ENCODE results near the gene CNST. TPM values are rescaled to one million over a fixed set of nuclear protein-coding genes. Genes with fewer than 3 reads are reported as not detected.

The CNST gene
- total RNA-seq, 4 donors from 2014 or later: 38.8 to 49.5 (median 41.7) TPM

- peaks cover 15 to 19% of the 10 kb centered on the region in 2 donors for H3K36me3 ChIP-seq
- no peaks in the 10 kb centered on the region for H3K27me3 ChIP-seq
- TF ChIP-seq CTCF (IDR thresholded peaks at IDR 0.05): no peak
- no peak for TF ChIP-seq POLR2A (IDR thresholded peaks at IDR 0.05)
- H3K9me3 ChIP-seq: no peaks in the 10 kb centered on the region
- intact Hi-C loops (cut with DNase I): no loop called here
- H3K4me1 ChIP-seq: no peaks in the 10 kb centered on the region
- no peak overlapping the region for H3K4me3 ChIP-seq (replicated peaks in 1 of 3)
- no peak for DNase-seq
- WGBS, 2 donors: 96 to 97% methylated on average over 2 of the region's 2 CpGs
- H3K27ac ChIP-seq: no peak overlapping the region
These were observed 95.2 kb downstream of the CNST start for GRCh38 chr1:246661451-246661850.

GRCh38 chr1:246667773-246668172, 101.5 kb downstream of the CNST start:
- intact Hi-C loops (cut with DNase I): no loop called here
- Histone ChIP-seq H3K4me3 (replicated peaks in 1 of 3) (no peak overlapping the region), H3K27ac (no peak overlapping the region), H3K36me3 (peaks cover 0 to 8% of the 10 kb centered on the region in 2 donors), H3K27me3 (no peaks in the 10 kb centered on the region), H3K4me1 (no peaks in the 10 kb centered on the region), H3K9me3 (no peaks in the 10 kb centered on the region)
- no peak for DNase-seq
- TF ChIP-seq POLR2A (IDR thresholded peaks at IDR 0.05) (no peak), CTCF (IDR thresholded peaks at IDR 0.05) (no peak)
- 91 to 92% methylated on average over 5 of the region's 5 CpGs for WGBS, 2 donors

DNA sequence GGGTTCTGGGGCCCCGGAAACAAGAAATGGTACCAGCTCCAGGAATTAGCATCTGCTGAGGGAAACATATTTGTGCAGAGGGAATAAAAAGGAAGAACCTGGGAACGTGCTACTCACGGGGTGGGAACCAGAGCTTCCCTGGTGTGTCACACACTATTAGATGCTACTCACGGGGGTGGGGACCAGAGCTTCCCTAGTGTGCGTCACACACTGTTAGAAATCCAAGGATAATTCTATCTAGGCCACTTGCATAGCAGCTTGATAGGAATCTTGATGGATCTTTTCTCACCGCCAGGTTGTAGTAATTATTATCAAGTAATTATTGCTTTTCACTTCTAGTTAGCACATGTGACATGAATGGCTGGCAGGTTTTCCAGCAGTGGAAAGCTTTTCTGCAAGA, 103.4 kb downstream of the CNST start:
- Histone ChIP-seq H3K27ac (no peak overlapping the region), H3K9me3 (no peaks in the 10 kb centered on the region), H3K4me1 (no peaks in the 10 kb centered on the region), H3K4me3 (replicated peaks in 1 of 3) (no peak overlapping the region), H3K36me3 (peaks cover 0 to 8% of the 10 kb centered on the region in 2 donors), H3K27me3 (no peaks in the 10 kb centered on the region)
- intact Hi-C loops (cut with DNase I): no loop called here
- no peak for DNase-seq
- TF ChIP-seq CTCF (IDR thresholded peaks at IDR 0.05) (no peak), POLR2A (IDR thresholded peaks at IDR 0.05) (no peak)
- 87 to 95% methylated on average over 6 of the region's 6 CpGs for WGBS, 2 donors

GRCh38 chr1:246674049-246674448, 107.8 kb downstream of the CNST start:
- H3K4me1 ChIP-seq: no peaks in the 10 kb centered on the region
- no peaks in the 10 kb centered on the region for H3K9me3 ChIP-seq
- DNase-seq: no peak
- no peak for TF ChIP-seq CTCF (IDR thresholded peaks at IDR 0.05)
- TF ChIP-seq POLR2A (IDR thresholded peaks at IDR 0.05): no peak
- H3K27ac ChIP-seq: no peak overlapping the region
- intact Hi-C loops (cut with DNase I): no loop called here
- H3K27me3 ChIP-seq: no peaks in the 10 kb centered on the region
- 75 to 86% methylated on average over 8 of the region's 8 CpGs for WGBS, 2 donors
- H3K4me3 ChIP-seq (replicated peaks in 1 of 3): no peak overlapping the region
- H3K36me3 ChIP-seq: no peaks in the 10 kb centered on the region

GRCh38 chr1:246677842-246678241, 111.6 kb downstream of the CNST start:
- WGBS, 2 donors: 81 to 87% methylated on average over 2 of the region's 2 CpGs
- Histone ChIP-seq H3K27me3 (no peaks in the 10 kb centered on the region), H3K9me3 (no peaks in the 10 kb centered on the region), H3K4me3 (replicated peaks in 1 of 3) (no peak overlapping the region), H3K27ac (no peak overlapping the region), H3K4me1 (no peaks in the 10 kb centered on the region), H3K36me3 (no peaks in the 10 kb centered on the region)
- no peak for DNase-seq
- intact Hi-C loops (cut with DNase I): no loop called here
- TF ChIP-seq POLR2A (IDR thresholded peaks at IDR 0.05): no peak
- TF ChIP-seq CTCF (IDR thresholded peaks at IDR 0.05): no peak
